OCI-LY7 (cell line): ENCODE data around the gene SIRT5.

ENCODE experiments used
- CTCF ChIP-seq: fragments of 200-600 bp; sonication (generic); conservative IDR thresholded peaks from 2 replicates; pipeline ENCODE4 v1.5.1; 2014; ENCODE audit warnings: mild to moderate bottlenecking, antibody characterized with exemption, low read length, moderate library complexity, mixed read lengths
- EZH2phosphoT487 ChIP-seq: fragments of 200-600 bp; sonication (generic); IDR thresholded peaks from 2 replicates; pipeline ENCODE4 v1.6.1; 2018; ENCODE audit warnings: low read depth, borderline replicate concordance, mild to moderate bottlenecking, mixed run types, antibody characterized with exemption, low read length, moderate library complexity, mixed read lengths

GRCh38 chr6:13575377-13575775 is 975 bp downstream of the SIRT5 start:
- peak; percentile 93 for TF ChIP-seq CTCF
- TF ChIP-seq EZH2phosphoT487, result no peak
